ENCODE results near the gene ADRM1.

The ADRM1 gene

DNA sequence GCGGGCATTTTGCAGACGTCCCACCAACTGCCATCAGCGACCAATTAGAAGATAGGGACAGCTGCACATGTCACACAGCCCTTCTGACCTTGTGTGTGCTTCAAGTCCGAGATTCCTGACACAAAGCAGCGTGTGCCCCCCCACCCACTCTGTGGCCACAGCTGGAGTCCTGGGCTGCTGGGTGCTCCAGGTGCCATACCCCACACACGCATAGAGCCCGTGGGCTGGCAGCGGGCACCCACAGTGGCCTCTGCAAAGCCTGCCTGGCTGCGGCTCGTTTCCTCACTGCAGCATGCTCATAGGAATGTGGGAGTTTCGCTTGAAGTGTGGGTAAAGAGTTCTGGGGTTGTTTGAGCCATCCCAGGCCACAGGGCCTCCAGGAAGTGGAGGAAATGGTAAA, 2.5 kb upstream of the ADRM1 start:
- no peak overlapping the region for H3K4me2 ChIP-seq (ENCODE audit: low read depth, low read length, poor library complexity, severe bottlenecking)
- TF ChIP-seq EZH2phosphoT487 (conservative IDR thresholded peaks at IDR 0.05; ENCODE audit: low read length) (no peak), CTCF (IDR thresholded peaks at IDR 0.05; ENCODE audit: insufficient read depth, low read length, poor library complexity, severe bottlenecking) (no peak)
- no peak overlapping the region for H3K9ac ChIP-seq (ENCODE audit: low read length)

DNA sequence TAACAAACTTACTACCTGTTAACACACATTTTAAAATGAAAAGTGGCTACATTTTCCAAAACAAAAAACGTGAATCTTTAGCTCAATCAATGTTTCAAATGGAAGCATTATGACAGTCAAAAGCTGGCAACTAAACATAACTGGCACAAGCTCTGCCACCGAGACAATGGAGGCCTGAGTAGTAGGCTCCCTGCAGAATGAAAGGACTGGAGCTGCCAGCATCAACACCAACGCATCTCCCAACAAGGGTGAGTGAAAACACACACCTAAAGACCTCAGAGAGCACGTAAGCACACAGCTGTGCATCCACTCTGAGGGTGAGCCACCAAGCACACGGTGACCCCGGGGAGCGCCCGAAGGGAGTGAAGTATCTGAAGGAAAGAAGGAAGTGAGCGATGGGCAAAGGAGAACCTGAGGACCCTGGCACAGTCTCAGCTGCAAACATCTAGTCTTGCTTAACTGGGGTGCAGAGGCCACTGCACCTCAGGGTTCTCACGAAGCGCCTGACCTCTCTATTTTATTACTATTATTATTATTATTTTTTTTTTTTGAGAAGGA, 1.6 kb upstream of the ADRM1 start:
- H3K27me3 ChIP-seq (ENCODE audit: low read length) = no peaks in the 10 kb centered on the region
- no peaks in the 10 kb centered on the region for H3K9me3 ChIP-seq (ENCODE audit: insufficient read depth, low read length)
- peaks cover 5% of the 10 kb centered on the region; the same call in 1 of the 2 replicates for H4K20me1 ChIP-seq (ENCODE audit: low read depth, low read length)
- no peak overlapping the region for H3K9ac ChIP-seq (ENCODE audit: low read length)
- H3K4me2 ChIP-seq (ENCODE audit: low read depth, low read length, poor library complexity, severe bottlenecking) = peak overlapping the region; percentile 80
- no peaks in the 10 kb centered on the region for H3K9me2 ChIP-seq (replicated peaks; ENCODE audit: insufficient read depth, low read length)
- 0 out of 2 replicates have a peak, but pooled peaks cover 3% of the 10 kb centered on the region for H3F3A ChIP-seq (ENCODE audit: insufficient read depth)
- H3K4me3 ChIP-seq (ENCODE audit: insufficient read depth, low read length, poor library complexity, severe bottlenecking) = no peak overlapping the region
- H2AFZ ChIP-seq (ENCODE audit: low read depth, low read length, severe bottlenecking) = no peak overlapping the region
- peaks cover 32% of the 10 kb centered on the region for H3K79me2 ChIP-seq (ENCODE audit: insufficient read depth, low read length)
- H3K27ac ChIP-seq (ENCODE audit: low read depth, low read length) = no peak overlapping the region
- no peaks in the 10 kb centered on the region for H3K36me3 ChIP-seq (ENCODE audit: low read length)
- no peak for TF ChIP-seq EZH2phosphoT487 (conservative IDR thresholded peaks at IDR 0.05; ENCODE audit: low read length)
- no peak for TF ChIP-seq CTCF (IDR thresholded peaks at IDR 0.05; ENCODE audit: insufficient read depth, low read length, poor library complexity, severe bottlenecking)

More for the DNA sequence above, 2.5 kb upstream of the ADRM1 start:
- Histone ChIP-seq H3K4me3 (ENCODE audit: insufficient read depth, low read length, poor library complexity, severe bottlenecking) (no peak overlapping the region), H3K36me3 (ENCODE audit: low read length) (no peaks in the 10 kb centered on the region), H3F3A (ENCODE audit: insufficient read depth) (0 out of 2 replicates have a peak, but pooled peaks cover 3% of the 10 kb centered on the region), H3K27me3 (ENCODE audit: low read length) (no peaks in the 10 kb centered on the region), H3K9me3 (ENCODE audit: insufficient read depth, low read length) (no peaks in the 10 kb centered on the region), H3K27ac (ENCODE audit: low read depth, low read length) (no peak overlapping the region), H2AFZ (ENCODE audit: low read depth, low read length, severe bottlenecking) (no peak overlapping the region), H3K79me2 (ENCODE audit: insufficient read depth, low read length) (peaks cover 23% of the 10 kb centered on the region), H4K20me1 (ENCODE audit: low read depth, low read length) (peaks cover 5% of the 10 kb centered on the region; the same call in 1 of the 2 replicates), H3K9me2 (replicated peaks; ENCODE audit: insufficient read depth, low read length) (no peaks in the 10 kb centered on the region)

GRCh38 chr20:62301773-62302340, 940 bp upstream of the ADRM1 start:
- Histone ChIP-seq H2AFZ (ENCODE audit: low read depth, low read length, severe bottlenecking) (peak overlapping the region; percentile 92), H3K9ac (ENCODE audit: low read length) (peak overlapping the region; percentile 68), H3K27me3 (ENCODE audit: low read length) (no peaks in the 10 kb centered on the region), H3K9me2 (replicated peaks; ENCODE audit: insufficient read depth, low read length) (no peaks in the 10 kb centered on the region), H4K20me1 (ENCODE audit: low read depth, low read length) (peaks cover 5% of the 10 kb centered on the region; the same call in 1 of the 2 replicates), H3K36me3 (ENCODE audit: low read length) (no peaks in the 10 kb centered on the region), H3K4me2 (ENCODE audit: low read depth, low read length, poor library complexity, severe bottlenecking) (peak overlapping the region; percentile 80), H3K27ac (ENCODE audit: low read depth, low read length) (peak overlapping the region; percentile 79), H3F3A (ENCODE audit: insufficient read depth) (0 out of 2 replicates have a peak, but pooled peaks cover 3% of the 10 kb centered on the region), H3K9me3 (ENCODE audit: insufficient read depth, low read length) (no peaks in the 10 kb centered on the region), H3K79me2 (ENCODE audit: insufficient read depth, low read length) (peaks cover 34% of the 10 kb centered on the region), H3K4me3 (ENCODE audit: insufficient read depth, low read length, poor library complexity, severe bottlenecking) (peak overlapping the region; percentile 85)
- TF ChIP-seq EZH2phosphoT487 (conservative IDR thresholded peaks at IDR 0.05; ENCODE audit: low read length) (no peak), CTCF (IDR thresholded peaks at IDR 0.05; ENCODE audit: insufficient read depth, low read length, poor library complexity, severe bottlenecking) (peak; percentile 78)

All from SU-DHL-6 (cell line).